Panc1 (cell line): ENCODE measurements around the gene TRMT11.

Experiments used
- POLR2AphosphoS5 ChIP-seq: IDR thresholded peaks from 2 replicates; pipeline ENCODE4 v1.6.1; 2012; ENCODE audit warnings: mild to moderate bottlenecking, low read depth, low read length, moderate library complexity
- SIN3A ChIP-seq: IDR thresholded peaks from 2 replicates; pipeline ENCODE4 v1.6.1; 2012; ENCODE audit warnings: low read depth, mild to moderate bottlenecking, low read length, moderate library complexity, borderline replicate concordance; ENCODE audit not compliant: insufficient read depth
- TCF7L2 ChIP-seq: IDR thresholded peaks from 2 replicates; pipeline ENCODE4 v1.6.1; 2011; ENCODE audit warnings: mild to moderate bottlenecking, low read depth, low read length, inconsistent platforms
- TF ChIP-seq, protein P1 (sequence below): fragments of 450-650 bp; IDR thresholded peaks from 2 replicates; pipeline ENCODE4 v1.5.1; 2017; ENCODE audit warnings: mild to moderate bottlenecking
- TF ChIP-seq, protein P2 (sequence below), 2 experiments: IDR thresholded peaks; 2 replicates each; pipeline ENCODE4 v1.6.1; 2011 to 2012; ENCODE audit warnings: low read depth in 2 of 2, control low read depth in 1 of 2, low read length in 1 of 2, mild to moderate bottlenecking in 1 of 2, moderate library complexity in 1 of 2; ENCODE audit not compliant: insufficient read depth in 1 of 2

DNA sequence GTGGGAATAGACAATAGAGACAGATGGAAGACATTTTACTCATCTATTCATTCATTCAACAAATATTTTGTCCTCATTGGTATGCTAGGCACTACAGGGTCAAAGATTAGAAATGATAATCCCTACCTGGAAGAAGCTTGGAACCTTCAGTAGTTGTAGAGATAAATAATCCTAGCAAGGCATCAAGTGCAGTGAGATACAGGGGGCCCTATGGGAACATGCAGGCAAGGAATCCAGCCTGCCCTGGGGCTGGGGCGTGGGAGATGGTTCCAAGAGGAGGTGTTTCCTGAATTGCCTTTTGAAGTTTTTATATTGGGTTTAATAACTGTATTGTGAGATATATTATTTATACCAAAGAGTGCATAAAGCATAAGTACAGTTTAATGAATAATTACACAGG is 64.5 kb downstream of the TRMT11 start:
- TF ChIP-seq, protein P1, sequence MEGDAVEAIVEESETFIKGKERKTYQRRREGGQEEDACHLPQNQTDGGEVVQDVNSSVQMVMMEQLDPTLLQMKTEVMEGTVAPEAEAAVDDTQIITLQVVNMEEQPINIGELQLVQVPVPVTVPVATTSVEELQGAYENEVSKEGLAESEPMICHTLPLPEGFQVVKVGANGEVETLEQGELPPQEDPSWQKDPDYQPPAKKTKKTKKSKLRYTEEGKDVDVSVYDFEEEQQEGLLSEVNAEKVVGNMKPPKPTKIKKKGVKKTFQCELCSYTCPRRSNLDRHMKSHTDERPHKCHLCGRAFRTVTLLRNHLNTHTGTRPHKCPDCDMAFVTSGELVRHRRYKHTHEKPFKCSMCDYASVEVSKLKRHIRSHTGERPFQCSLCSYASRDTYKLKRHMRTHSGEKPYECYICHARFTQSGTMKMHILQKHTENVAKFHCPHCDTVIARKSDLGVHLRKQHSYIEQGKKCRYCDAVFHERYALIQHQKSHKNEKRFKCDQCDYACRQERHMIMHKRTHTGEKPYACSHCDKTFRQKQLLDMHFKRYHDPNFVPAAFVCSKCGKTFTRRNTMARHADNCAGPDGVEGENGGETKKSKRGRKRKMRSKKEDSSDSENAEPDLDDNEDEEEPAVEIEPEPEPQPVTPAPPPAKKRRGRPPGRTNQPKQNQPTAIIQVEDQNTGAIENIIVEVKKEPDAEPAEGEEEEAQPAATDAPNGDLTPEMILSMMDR = no peak
- TF ChIP-seq, protein P2, sequence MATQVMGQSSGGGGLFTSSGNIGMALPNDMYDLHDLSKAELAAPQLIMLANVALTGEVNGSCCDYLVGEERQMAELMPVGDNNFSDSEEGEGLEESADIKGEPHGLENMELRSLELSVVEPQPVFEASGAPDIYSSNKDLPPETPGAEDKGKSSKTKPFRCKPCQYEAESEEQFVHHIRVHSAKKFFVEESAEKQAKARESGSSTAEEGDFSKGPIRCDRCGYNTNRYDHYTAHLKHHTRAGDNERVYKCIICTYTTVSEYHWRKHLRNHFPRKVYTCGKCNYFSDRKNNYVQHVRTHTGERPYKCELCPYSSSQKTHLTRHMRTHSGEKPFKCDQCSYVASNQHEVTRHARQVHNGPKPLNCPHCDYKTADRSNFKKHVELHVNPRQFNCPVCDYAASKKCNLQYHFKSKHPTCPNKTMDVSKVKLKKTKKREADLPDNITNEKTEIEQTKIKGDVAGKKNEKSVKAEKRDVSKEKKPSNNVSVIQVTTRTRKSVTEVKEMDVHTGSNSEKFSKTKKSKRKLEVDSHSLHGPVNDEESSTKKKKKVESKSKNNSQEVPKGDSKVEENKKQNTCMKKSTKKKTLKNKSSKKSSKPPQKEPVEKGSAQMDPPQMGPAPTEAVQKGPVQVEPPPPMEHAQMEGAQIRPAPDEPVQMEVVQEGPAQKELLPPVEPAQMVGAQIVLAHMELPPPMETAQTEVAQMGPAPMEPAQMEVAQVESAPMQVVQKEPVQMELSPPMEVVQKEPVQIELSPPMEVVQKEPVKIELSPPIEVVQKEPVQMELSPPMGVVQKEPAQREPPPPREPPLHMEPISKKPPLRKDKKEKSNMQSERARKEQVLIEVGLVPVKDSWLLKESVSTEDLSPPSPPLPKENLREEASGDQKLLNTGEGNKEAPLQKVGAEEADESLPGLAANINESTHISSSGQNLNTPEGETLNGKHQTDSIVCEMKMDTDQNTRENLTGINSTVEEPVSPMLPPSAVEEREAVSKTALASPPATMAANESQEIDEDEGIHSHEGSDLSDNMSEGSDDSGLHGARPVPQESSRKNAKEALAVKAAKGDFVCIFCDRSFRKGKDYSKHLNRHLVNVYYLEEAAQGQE (IDR thresholded peaks at IDR 0.05; ENCODE audit: insufficient read depth in 1 of 2, low read depth in 2 of 2, low read length in 1 of 2) = no peak
- TF ChIP-seq TCF7L2 (no peak), POLR2AphosphoS5 (no peak), SIN3A (no peak)
